HEK293 (cell line): ENCODE results near the gene MACROH2A1.

Experiments
- CTCF ChIP-seq: fragments of 450-650 bp; formaldehyde crosslinking; IDR thresholded peaks from 2 replicates; pipeline ENCODE4 v1.5.1; 2016; ENCODE audit warnings: missing biosample characterization, missing genetic modification characterization
- GLIS2 ChIP-seq: fragments of 450-650 bp; formaldehyde crosslinking; IDR thresholded peaks from 2 replicates; pipeline ENCODE4 v1.5.1; 2016; ENCODE audit warnings: missing biosample characterization, missing genetic modification characterization
- KLF1 ChIP-seq: fragments of 450-650 bp; formaldehyde crosslinking; IDR thresholded peaks from 2 replicates; pipeline ENCODE4 v1.5.1; 2016; ENCODE audit warnings: missing biosample characterization, missing genetic modification characterization
- KLF7 ChIP-seq: fragments of 450-650 bp; formaldehyde crosslinking; IDR thresholded peaks from 2 replicates; pipeline ENCODE4 v1.5.1; 2016; ENCODE audit warnings: missing biosample characterization, missing genetic modification characterization, borderline replicate concordance
- PRDM4 ChIP-seq: fragments of 450-650 bp; formaldehyde crosslinking; IDR thresholded peaks from 2 replicates; pipeline ENCODE4 v1.5.1; 2017; ENCODE audit warnings: missing biosample characterization, missing genetic modification characterization
- SCRT1 ChIP-seq: fragments of 450-650 bp; formaldehyde crosslinking; IDR thresholded peaks from 2 replicates; pipeline ENCODE4 v1.5.1; 2016; ENCODE audit warnings: missing biosample characterization, missing genetic modification characterization, borderline replicate concordance
- ZBTB11 ChIP-seq: fragments of 450-650 bp; formaldehyde crosslinking; conservative IDR thresholded peaks from 2 replicates; pipeline ENCODE4 v1.5.1; 2016; ENCODE audit warnings: low read depth, missing biosample characterization, missing genetic modification characterization
- ZBTB8A ChIP-seq: fragments of 450-650 bp; formaldehyde crosslinking; IDR thresholded peaks from 2 replicates; pipeline ENCODE4 v1.5.1; 2016; ENCODE audit warnings: missing biosample characterization, missing genetic modification characterization
- ZEB2 ChIP-seq: fragments of 450-650 bp; formaldehyde crosslinking; IDR thresholded peaks from 2 replicates; pipeline ENCODE4 v1.5.1; 2016; ENCODE audit warnings: missing biosample characterization, missing genetic modification characterization
- ZFHX2 ChIP-seq: fragments of 450-650 bp; formaldehyde crosslinking; conservative IDR thresholded peaks from 2 replicates; pipeline ENCODE4 v1.5.1; 2016; ENCODE audit warnings: missing biosample characterization, missing genetic modification characterization
- ZFP37 ChIP-seq: fragments of 450-650 bp; formaldehyde crosslinking; IDR thresholded peaks from 2 replicates; pipeline ENCODE4 v1.5.1; 2016; ENCODE audit warnings: missing biosample characterization, missing genetic modification characterization
- ZNF10 ChIP-seq: fragments of 450-650 bp; formaldehyde crosslinking; IDR thresholded peaks from 2 replicates; pipeline ENCODE4 v1.5.1; 2017; ENCODE audit warnings: missing biosample characterization, missing genetic modification characterization
- ZNF138 ChIP-seq: fragments of 450-650 bp; formaldehyde crosslinking; IDR thresholded peaks from 2 replicates; pipeline ENCODE4 v1.5.1; 2016; ENCODE audit warnings: missing biosample characterization, missing genetic modification characterization, borderline replicate concordance
- ZNF140 ChIP-seq: fragments of 450-650 bp; formaldehyde crosslinking; IDR thresholded peaks from 2 replicates; pipeline ENCODE4 v1.5.1; 2016; ENCODE audit warnings: missing biosample characterization, missing genetic modification characterization
- ZNF2 ChIP-seq: fragments of 450-650 bp; formaldehyde crosslinking; IDR thresholded peaks from 2 replicates; pipeline ENCODE4 v1.5.1; 2016; ENCODE audit warnings: missing biosample characterization, missing genetic modification characterization
- ZNF24 ChIP-seq: fragments of 450-650 bp; formaldehyde crosslinking; IDR thresholded peaks from 2 replicates; pipeline ENCODE4 v1.5.1; 2016; ENCODE audit warnings: missing biosample characterization, missing genetic modification characterization
- ZNF26 ChIP-seq: fragments of 450-650 bp; formaldehyde crosslinking; IDR thresholded peaks from 2 replicates; pipeline ENCODE4 v1.5.1; 2016; ENCODE audit warnings: missing biosample characterization, missing genetic modification characterization
- ZNF292 ChIP-seq: fragments of 450-650 bp; formaldehyde crosslinking; IDR thresholded peaks from 2 replicates; pipeline ENCODE4 v1.5.1; 2016; ENCODE audit warnings: low read depth, missing biosample characterization, missing genetic modification characterization, borderline replicate concordance
- ZNF302 ChIP-seq: fragments of 450-650 bp; formaldehyde crosslinking; IDR thresholded peaks from 2 replicates; pipeline ENCODE4 v1.5.1; 2016; ENCODE audit warnings: missing biosample characterization, missing genetic modification characterization, low read depth
- ZNF433 ChIP-seq: fragments of 450-650 bp; formaldehyde crosslinking; IDR thresholded peaks from 2 replicates; pipeline ENCODE4 v1.5.1; 2016; ENCODE audit warnings: missing biosample characterization, missing genetic modification characterization, low read depth
- ZNF449 ChIP-seq: fragments of 450-650 bp; formaldehyde crosslinking; IDR thresholded peaks from 2 replicates; pipeline ENCODE4 v1.5.1; 2017; ENCODE audit warnings: missing biosample characterization, mild to moderate bottlenecking, missing genetic modification characterization, moderate library complexity
- ZNF473 ChIP-seq: fragments of 450-650 bp; formaldehyde crosslinking; IDR thresholded peaks from 2 replicates; pipeline ENCODE4 v1.5.1; 2017; ENCODE audit warnings: missing biosample characterization, missing genetic modification characterization
- ZNF521 ChIP-seq: fragments of 450-650 bp; formaldehyde crosslinking; IDR thresholded peaks from 2 replicates; pipeline ENCODE4 v1.5.1; 2017; ENCODE audit warnings: missing biosample characterization, mild to moderate bottlenecking, missing genetic modification characterization
- ZNF529 ChIP-seq: fragments of 450-650 bp; formaldehyde crosslinking; IDR thresholded peaks from 2 replicates; pipeline ENCODE4 v1.5.1; 2017; ENCODE audit warnings: missing genetic modification characterization, missing biosample characterization; ENCODE audit not compliant: insufficient replicate concordance
- ZNF561 ChIP-seq: fragments of 450-650 bp; IDR thresholded peaks from 2 replicates; pipeline ENCODE4 v1.5.1; 2018; ENCODE audit warnings: missing biosample characterization, missing genetic modification characterization, borderline replicate concordance
- ZNF571 ChIP-seq: fragments of 450-650 bp; formaldehyde crosslinking; IDR thresholded peaks from 2 replicates; pipeline ENCODE4 v1.5.0; 2017; ENCODE audit warnings: missing biosample characterization, missing genetic modification characterization
- ZNF623 ChIP-seq: fragments of 450-650 bp; formaldehyde crosslinking; IDR thresholded peaks from 2 replicates; pipeline ENCODE4 v1.5.1; 2016; ENCODE audit warnings: missing biosample characterization, missing genetic modification characterization
- ZNF670 ChIP-seq: fragments of 450-650 bp; formaldehyde crosslinking; IDR thresholded peaks from 2 replicates; pipeline ENCODE4 v1.5.1; 2016; ENCODE audit warnings: missing biosample characterization, missing genetic modification characterization, low read depth
- ZNF792 ChIP-seq: fragments of 450-650 bp; formaldehyde crosslinking; IDR thresholded peaks from 2 replicates; pipeline ENCODE4 v1.5.1; 2016; ENCODE audit warnings: missing biosample characterization, missing genetic modification characterization
- ZNF830 ChIP-seq: fragments of 450-650 bp; IDR thresholded peaks from 2 replicates; pipeline ENCODE4 v1.5.0; 2018; ENCODE audit warnings: missing biosample characterization, missing genetic modification characterization, low read depth, mild to moderate bottlenecking, moderate library complexity
- ZSCAN23 ChIP-seq: fragments of 450-650 bp; formaldehyde crosslinking; IDR thresholded peaks from 2 replicates; pipeline ENCODE4 v1.5.1; 2016; ENCODE audit warnings: missing biosample characterization, missing genetic modification characterization

Gene MACROH2A1

GRCh38 chr5:135398160-135398854 is 724 bp downstream of the MACROH2A1 start (continued):
- TF ChIP-seq ZNF140 (tag by site-specific recombination), result no peak
- TF ChIP-seq ZNF449, result no peak; the same call in 1 of the 2 replicates
- TF ChIP-seq ZFP37 (tag by site-specific recombination), result 0 out of 2 replicates have a peak, but pooled peaks have one; percentile 42
- no peak for TF ChIP-seq ZNF623 (tag by site-specific recombination)
- TF ChIP-seq ZNF670, result no peak
- TF ChIP-seq ZEB2 (tag by site-specific recombination), result peak; percentile 64
- no peak for TF ChIP-seq CTCF
- no peak for TF ChIP-seq ZNF26 (tag by site-specific recombination)
- no peak for TF ChIP-seq PRDM4 (tag by site-specific recombination)
- TF ChIP-seq KLF1 (tag by site-specific recombination), result no peak
- no peak for TF ChIP-seq ZNF521 (tag by site-specific recombination)
- no peak for TF ChIP-seq ZNF10
- no peak for TF ChIP-seq ZSCAN23
- TF ChIP-seq ZNF830 (tag by site-specific recombination), result no peak
- TF ChIP-seq SCRT1 (tag by site-specific recombination), result peak; percentile 85
- TF ChIP-seq ZBTB11, result 0 out of 2 replicates have a peak, but pooled peaks have one; percentile 34
- TF ChIP-seq ZNF792, result no peak
- no peak for TF ChIP-seq ZBTB8A
- TF ChIP-seq ZNF2 (tag by site-specific recombination), result no peak
- TF ChIP-seq ZNF24 (tag by site-specific recombination), result no peak
- TF ChIP-seq GLIS2 (tag by site-specific recombination), result peak; percentile 84
- TF ChIP-seq ZNF433 (tag by site-specific recombination), result no peak
- TF ChIP-seq KLF7, result no peak
- no peak for TF ChIP-seq ZNF138 (tag by site-specific recombination)
- TF ChIP-seq ZNF571, result no peak
- TF ChIP-seq ZFHX2 (tag by site-specific recombination), result peak; percentile 84
- TF ChIP-seq ZNF292 (tag by site-specific recombination), result no peak
- no peak for TF ChIP-seq ZNF529 (tag by site-specific recombination)
- no peak for TF ChIP-seq ZNF473 (tag by site-specific recombination)
- no peak for TF ChIP-seq ZNF302 (tag by site-specific recombination)
- TF ChIP-seq ZNF561, result no peak
